Sciatic nerve (tissue), 2 donors: ENCODE data around the gene ZMIZ1. TPM values are rescaled to one million over a fixed set of nuclear protein-coding genes. Genes with fewer than 3 reads are reported as not detected.
A peak's percentile ranks its signal among the peaks of the same experiment; 100 is the strongest.

Experiments
- ATAC-seq: fragments of 200-7000 bp; cut with Tn5 transposase; one replicate; pipeline ENCODE4 v1.9.1; 2020; ENCODE audit warnings: mild to moderate bottlenecking, moderate library complexity
- DNase-seq: peaks from one replicate; pipeline ENCODE4 v3.0.0-alpha.2; 2020; ENCODE audit warnings: low spot score
- intact Hi-C: fragments of 100-400 bp; cut with DNase I; formaldehyde crosslinking; loops from one replicate; pipeline ENCODE4 v1.14.2; 2022
- total RNA-seq: library from RNA; stranded (reverse); fragmentation: NEBNext Ultra II Directional; extraction: Animal tissue kit (Norgen Biotek cat#: 25700); gene quantifications from one replicate; pipeline ENCODE4 v1.2.1, GENCODE V29; 2021
- donor health status: DM: no; HTN: no; CAD: no.
- donor health status: DM: no; HTN: no; CAD: no.

ZMIZ1 gene
- total RNA-seq, 1 donor from 2014 or later = 96.7 TPM

GRCh38 chr10:79305988-79306387, 237.2 kb downstream of the ZMIZ1 start:
- intact Hi-C loops = no loop called here
- DNase-seq = no peak
- no peak for ATAC-seq

- ATAC-seq (no peak), DNase-seq (no peak)
- intact Hi-C loops = no loop called here
These were observed 238.0 kb downstream of the ZMIZ1 start for GRCh38 chr10:79306644-79307220.

GRCh38 chr10:79308016-79308415, 239.2 kb downstream of the ZMIZ1 start:
- ATAC-seq (no peak), DNase-seq (no peak)
- intact Hi-C loops = no loop called here

DNA sequence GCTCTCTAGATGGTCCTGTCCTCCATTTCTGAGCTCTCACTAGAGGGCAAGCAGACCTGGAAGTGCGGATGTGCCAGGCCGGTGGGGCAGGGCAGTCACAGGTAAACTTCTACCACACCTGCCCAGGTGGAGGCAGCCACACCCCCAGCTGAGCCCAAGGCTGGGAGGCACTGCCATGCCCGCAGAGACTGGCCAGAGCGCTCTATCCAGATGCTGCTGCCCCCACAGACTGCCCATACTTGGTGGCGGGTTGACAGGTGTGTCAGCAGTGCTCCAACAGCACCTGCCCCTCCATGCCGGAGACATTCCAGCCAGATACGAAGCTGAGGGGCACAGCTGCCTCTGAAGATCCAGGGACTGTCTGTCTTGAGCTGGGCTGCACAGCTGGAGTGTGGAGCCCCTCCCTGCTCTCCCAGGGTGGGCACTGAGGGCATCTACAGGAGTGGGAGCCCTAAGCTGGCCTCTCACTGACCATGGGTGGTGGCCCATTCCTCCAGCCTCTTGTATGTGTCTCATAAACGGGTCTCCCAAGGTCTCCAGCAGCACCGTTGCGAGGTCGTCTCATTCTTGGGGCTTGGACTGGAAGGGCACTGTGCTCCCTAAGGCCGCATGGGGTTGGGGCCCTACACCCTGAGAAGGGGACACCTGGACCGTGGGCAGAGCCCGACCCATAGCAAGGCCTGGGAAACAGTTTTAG, 240.4 kb downstream of the ZMIZ1 start:
- intact Hi-C loops = no loop called here
- DNase-seq (no peak), ATAC-seq (no peak)

GRCh38 chr10:79310200-79310865, 241.6 kb downstream of the ZMIZ1 start:
- intact Hi-C loops = no loop called here
- ATAC-seq = peak; percentile 1
- no peak for DNase-seq

- DNase-seq = no peak
These were observed 242.3 kb downstream of the ZMIZ1 start for GRCh38 chr10:79310911-79311573.

GRCh38 chr10:79311581-79312407, 243.0 kb downstream of the ZMIZ1 start:
- DNase-seq (no peak), ATAC-seq (peak; percentile 23)
- intact Hi-C loops = no loop called here

More at GRCh38 chr10:79310911-79311573, 242.3 kb downstream of the ZMIZ1 start:
- ATAC-seq = peak; percentile 80
- intact Hi-C loops = no loop called here

GRCh38 chr10:79312601-79313187, 243.9 kb downstream of the ZMIZ1 start:
- no peak for ATAC-seq
- intact Hi-C loops = no loop called here
- DNase-seq = no peak

DNA sequence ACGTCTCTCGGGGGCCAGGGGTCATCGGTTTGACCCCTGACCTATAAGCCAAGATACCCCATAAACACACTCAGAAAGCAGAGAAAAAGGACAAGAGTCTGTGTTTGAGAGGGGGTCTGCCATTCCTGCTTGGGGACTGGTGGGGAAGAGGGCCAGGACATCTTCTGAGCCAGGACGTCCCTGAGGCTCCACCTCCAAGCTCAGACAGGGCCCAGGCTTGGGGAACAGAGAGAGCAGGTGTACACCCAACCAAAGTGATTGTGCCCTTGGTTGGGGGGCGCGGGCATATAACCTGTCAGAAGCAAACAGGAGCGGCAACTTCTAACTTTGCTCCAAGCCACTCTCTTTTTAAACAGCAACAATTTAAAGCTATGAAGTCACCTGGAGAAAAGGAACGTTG, 244.6 kb downstream of the ZMIZ1 start:
- no peak for DNase-seq
- no peak for ATAC-seq
- intact Hi-C loops = no loop called here

DNA sequence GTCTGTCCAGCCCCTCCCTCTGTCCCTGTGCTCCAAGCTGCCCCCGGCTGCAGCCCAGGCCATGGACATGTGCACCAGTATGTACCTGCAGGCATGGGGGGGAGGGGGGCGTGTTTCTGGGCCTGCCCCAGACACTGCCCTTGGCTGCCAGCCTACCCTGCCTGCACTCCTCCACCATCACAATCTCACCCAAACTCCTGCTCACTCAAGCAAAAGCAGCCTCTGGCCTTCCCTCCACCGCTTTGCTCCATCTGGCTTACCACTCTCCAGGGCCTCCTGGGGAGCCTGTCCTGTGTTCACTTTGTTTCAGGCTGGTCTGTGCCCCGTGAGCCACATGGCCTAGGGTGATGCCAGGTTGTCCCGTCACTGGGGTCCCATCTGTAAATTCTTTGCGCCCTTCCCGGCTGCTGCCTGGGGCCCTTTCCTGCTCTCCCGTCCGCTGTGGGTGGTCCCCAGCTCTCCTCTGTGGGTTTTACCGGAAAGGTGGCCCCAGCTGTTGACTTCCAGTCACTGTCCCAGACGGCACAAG, 245.2 kb downstream of the ZMIZ1 start:
- ATAC-seq = no peak
- DNase-seq = no peak
- intact Hi-C loops = no loop called here

DNA sequence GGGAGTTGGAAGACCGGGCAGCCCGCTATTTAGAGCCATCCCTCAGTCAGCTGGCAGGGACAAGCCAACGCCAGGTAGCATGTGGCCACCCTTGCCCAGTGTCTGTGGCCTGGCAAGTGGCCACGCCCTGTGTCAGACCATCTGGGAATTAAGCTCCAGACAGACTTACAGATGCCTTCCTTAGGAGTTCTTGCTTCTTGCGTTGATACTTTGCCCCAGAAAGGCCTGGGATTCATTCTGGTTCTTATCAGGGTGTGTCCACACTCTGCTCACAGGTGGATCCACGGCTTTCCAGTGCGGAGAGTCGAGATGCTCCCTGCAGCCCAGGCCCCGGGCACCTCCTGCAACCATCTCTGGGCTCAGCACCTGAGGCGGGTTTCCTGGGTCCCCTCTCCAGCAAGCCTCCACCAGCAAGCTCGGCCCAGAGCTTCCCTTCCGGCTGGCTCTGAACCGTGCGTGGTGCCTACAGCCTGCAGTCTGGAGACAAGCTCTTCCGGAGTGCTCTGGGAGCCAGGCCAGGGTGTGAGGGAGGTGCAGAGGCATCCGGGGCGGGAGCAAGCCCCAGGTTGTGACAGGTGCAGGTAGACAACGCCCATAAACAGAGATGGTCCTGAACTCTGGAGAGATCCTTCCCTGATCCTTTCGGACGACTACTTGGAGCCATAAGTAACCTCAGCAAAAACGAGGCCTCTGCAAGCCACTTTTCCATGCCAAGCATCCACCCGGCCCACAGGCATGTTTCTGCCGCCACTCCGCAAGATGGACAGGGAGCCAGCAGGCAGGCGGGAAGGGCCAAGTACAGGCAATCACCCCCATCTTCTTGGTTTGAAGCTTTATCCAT, 246.2 kb downstream of the ZMIZ1 start:
- no peak for DNase-seq
- no peak for ATAC-seq
- intact Hi-C loops = no loop called here

DNA sequence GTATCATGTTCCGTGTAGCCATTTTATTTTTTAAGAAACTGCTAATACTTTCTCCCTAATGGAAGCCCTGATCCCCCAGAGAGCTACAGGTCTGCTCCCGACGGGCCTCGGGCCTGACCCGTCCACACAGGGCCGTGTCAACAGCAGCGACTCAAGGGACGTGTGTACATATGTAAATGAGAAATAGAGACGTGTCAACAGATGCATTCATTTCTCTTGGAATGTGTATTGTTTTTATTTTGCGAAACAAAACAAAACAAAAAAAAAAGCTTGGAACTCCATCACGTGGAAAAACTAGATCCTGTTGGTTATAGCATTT, 246.8 kb downstream of the ZMIZ1 start:
- intact Hi-C loops = no loop called here
- ATAC-seq (no peak), DNase-seq (no peak)

DNA sequence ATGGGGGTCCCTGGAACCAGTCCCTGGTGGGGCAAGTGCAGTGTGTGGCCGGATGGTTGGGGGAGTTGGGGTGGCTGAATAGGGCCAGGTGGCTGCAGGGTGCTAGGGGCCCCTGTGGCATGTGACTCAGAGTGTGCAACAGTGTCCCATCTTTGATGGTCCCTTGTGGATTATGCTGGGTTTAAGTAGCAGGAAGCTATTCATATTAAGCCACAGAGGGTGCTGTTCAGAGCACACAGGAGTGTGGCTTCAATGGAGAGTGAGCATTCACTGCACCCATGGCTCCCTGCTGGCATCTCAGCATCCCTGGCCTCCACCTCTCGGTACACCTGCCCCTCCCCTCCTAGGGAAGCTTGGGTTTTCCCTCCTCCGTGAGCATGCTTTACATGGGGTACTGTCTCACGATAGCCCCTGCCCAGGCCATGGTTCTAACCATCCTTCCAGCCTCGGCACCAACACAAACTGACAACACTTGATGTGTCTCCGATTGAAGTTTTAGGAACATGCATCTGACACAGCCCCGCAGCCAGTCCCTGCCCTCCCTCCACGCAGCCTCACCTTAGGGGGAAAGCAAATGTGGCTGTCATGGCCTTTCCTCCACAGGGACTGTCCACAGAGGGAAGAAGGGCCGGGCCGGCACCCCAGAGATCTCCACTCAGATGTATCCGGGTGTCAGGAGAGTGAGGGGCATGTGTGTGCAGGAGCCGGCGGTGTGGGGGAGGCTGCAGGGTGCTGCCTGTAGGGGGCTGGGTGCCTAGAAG, 248.1 kb downstream of the ZMIZ1 start:
- peak; percentile 6 for ATAC-seq
- DNase-seq = no peak
- intact Hi-C loops = no loop called here

- ATAC-seq = no peak
- intact Hi-C loops = no loop called here
- peak; percentile 51 for DNase-seq
These were observed 249.6 kb downstream of the ZMIZ1 start for GRCh38 chr10:79318369-79318768.

- intact Hi-C loops = no loop called here
- ATAC-seq = no peak
- no peak for DNase-seq
These were observed 250.5 kb downstream of the ZMIZ1 start for GRCh38 chr10:79319115-79319771.

DNA sequence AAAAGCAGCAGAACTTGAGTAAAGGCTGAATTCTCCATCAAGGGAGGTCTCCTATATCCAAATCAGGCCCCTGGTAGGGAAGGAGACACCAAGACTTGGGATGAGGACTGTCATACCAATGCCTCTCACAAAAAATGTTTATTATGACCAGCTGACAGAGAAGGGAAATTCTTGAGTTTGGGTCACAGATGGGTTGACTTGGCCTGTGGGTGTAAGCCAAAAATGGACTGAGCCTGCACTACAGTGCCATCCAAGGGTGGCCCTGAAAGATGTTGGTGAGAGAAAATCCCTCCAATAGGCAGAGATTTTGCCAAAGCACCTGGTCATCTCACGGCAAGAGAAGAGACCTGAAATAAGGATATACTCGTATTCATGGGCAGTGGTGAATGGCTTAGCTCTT, 251.6 kb downstream of the ZMIZ1 start:
- intact Hi-C loops = no loop called here
- ATAC-seq = no peak
- DNase-seq = no peak
